Hematopoietic multipotent progenitor cell treated with erythropoietin and hydrocortisone succinate and interleukin-3 and kit ligand, for 6 days (in vitro differentiated cells): Measurements from ENCODE around the gene PKM.
"Not testable (repeated sequence)": the region's sequence is repeated elsewhere in the genome, so short reads cannot be mapped to it uniquely, and the experiment has no call there.

Experiments used
- DNase-seq: peaks from one replicate; pipeline ENCODE4 v3.0.0-alpha.2; 2015

The PKM gene

DNA sequence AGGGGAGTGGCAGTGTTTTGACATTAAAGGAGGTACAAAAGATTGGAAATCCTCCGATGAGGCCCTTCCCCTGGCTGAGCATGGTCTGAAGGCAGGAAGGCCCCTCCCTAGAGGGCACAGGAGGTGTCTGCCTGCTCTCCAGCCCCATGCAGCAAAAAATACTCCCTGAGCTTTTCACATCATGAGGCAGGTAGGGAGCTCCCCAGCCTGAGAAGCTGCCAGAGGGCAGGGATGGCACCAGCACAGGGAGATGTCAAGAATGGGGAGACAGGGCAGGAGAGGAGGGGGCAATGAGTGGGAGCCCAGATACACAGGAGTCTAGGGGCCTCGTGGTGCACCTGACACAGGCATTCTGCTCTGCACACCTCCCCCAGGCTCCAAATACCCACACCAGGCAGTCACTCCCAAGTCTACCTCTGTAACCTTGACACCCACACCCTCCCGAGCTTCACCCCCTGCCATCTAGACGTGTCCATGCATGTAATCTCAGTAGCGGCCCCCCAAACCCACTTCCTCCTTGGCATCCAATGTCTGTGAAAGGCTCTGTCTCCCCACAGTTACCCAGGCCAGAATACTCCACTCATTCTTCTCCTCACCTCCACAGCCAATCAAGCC, 56.3 kb downstream of the PKM start:
- no peak for DNase-seq

DNA sequence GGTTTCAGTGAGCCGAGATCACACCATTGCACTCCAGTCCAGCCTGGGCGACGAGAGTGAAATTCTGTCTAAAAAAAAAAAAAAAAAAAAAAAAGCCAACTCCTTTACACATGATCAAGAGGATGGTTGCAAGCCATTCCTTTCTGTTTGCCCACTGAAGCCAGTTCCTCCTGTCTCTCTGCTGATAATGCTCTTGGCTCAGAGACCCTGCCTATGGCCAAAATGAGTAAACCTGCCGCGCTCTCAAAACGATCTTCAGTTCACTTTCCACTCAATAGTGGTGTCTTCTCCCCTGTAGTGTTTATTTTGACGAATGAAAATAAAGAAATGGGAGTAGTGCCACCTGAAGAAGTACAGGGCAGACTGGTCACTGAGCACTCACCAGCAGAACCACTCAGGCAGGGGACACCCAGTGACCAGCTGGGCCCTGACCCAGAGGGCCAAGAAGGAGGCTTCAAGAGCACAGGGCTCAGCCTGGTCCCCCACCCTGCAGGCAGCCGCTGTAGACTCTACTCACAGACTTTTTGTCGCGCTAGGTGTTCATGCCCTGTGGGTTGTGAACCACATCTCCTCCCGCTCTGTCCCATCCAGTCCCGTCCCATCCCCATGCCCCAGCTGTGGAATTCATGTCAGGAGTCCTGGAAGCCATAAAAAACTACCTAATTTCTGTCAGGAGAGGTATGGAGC, 57.0 kb downstream of the PKM start:
- no peak for DNase-seq

DNA sequence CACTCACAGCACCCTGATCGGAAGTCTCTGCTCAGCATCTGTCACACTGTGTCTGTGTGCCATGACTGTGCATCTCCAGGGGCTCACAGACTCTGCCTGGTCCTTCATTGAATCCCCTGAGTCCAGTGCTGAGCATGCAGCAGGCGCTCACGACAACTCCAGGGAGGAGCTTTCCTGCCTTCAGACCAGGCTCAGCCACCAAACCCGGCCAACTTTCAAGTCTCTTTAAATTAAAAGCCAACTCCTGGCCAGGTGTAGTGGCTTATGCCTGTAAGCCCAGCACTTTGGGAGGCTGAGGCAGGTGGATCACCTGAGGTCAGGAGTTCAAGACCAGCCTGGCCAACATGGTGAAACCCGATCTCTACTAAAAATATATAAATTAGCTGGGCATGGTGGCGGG, 57.6 kb downstream of the PKM start:
- no peak for DNase-seq

DNA sequence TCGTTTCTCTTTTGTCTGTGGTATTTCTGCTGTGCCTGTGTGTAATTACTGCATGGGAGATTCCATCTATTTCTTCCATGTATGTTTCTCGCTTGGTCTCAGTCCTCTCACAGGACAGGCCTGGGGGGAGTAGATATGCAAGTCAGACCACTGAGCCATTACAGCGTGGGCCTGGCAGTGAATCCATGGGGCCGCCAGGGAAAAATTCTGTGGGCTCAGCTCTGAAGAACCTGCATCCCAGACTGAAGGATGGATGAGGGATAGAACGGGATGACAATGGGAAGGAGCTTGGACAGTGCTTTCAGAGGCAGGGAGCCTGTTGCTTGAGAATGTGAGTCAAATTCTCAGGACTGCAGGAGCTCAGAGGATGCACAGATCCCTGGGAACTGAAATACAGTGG, 58.2 kb downstream of the PKM start:
- DNase-seq: no peak

DNA sequence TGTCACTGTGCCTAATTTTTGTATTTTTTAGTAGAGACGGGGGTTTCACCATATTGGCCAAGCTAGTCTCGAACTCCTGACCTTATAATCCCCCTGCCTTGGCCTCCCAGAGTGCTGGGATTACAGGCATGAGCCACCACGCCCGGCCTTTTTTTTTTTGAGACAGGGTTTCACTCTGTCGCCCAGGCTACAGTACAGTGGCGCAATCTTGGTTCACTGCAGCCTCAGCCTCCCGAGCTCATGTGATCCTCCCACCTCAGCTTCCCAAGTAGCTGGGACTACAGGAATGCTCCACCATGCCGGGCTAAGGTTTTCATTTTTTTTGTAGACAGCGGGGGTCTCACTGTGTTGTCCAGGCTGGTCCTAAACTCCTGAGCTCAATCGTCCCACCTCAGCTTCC, 59.0 kb downstream of the PKM start:
- DNase-seq: not testable (repeated sequence)

DNA sequence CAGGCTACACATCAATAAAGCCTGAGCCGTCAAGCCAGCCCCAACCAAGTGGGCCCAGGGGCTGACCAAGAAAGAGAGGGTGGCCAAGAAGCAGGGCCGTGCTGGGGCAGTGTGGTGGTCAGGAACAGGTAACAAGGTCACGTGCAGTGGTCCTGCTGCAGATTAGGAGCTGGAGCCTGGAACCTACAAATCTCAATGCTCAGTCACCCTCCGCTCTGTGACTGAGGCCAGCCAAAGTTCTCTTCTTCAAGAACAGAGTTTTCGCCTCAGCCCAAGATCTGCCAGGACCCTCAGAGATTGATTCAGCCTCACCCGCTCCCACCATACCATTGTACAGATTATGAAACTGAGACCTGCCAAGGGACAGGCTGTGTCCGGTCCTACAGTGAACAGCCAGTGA, 60.3 kb downstream of the PKM start:
- DNase-seq: no peak

DNA sequence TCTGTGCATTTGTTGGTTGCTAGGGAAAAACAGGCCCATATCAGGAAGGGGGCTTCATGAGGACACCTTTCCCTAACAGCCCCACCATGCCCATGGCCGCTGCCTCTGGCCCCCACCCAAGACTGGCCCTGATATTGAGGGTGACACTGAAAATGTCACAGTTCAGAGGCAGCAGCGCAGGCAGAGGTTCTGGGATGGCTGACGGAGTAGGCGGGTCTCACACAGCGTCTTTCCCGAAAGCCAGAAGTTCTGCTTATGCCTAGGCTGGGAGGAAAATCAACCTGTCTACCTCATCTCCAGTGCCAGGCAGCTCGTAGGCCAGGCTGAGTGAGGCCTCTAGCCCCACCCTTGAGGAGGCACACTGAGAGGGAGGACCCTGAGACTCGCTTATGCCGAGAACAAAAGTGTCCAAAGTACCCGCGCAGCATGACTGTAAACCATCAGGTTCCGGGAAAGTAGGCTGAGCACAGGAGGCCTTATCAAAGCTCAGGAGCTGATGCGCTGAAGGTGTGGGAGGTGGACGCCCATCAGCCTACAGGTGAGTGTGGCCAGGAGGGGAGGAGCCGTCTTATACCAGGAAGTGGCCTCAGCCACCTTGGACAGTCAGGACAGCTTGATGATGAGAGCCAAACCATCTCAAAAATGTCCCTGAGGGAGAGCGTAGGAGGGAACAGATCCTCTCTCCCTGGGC, 60.9 kb downstream of the PKM start:
- DNase-seq: no peak

DNA sequence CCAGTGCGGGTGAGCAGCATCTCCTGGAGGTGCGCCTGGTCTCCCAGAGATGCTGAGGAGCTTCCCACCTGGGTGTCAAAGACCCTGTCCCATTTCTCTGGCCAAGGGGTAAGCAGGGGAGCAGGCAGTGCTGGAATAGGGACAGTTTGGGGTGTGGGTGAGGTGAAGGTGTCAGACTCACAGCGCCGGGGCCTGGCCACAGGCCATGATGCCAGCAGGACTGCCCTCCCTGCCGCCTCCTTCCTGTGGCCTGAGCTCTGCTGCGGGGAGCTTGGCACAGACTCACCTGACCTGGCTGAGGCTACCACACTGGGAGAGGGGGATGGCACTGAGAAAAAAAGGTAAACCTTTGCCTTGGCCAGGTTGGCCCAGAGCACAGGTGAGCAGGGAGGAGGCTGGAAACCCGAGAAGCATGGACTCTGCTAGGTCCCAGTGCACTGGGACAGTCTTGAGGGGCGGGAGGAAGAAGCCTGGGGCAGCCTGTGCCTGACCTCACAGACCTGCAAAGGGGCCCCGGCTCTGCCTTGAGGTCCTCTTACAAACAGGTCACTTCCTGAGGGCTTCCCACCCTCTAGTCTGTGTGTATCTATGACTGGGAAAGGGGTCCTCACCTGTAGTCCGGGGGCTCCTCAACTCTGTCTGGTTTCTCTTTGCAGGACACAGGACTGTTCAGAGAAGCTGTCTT, 61.6 kb downstream of the PKM start:
- no peak for DNase-seq

DNA sequence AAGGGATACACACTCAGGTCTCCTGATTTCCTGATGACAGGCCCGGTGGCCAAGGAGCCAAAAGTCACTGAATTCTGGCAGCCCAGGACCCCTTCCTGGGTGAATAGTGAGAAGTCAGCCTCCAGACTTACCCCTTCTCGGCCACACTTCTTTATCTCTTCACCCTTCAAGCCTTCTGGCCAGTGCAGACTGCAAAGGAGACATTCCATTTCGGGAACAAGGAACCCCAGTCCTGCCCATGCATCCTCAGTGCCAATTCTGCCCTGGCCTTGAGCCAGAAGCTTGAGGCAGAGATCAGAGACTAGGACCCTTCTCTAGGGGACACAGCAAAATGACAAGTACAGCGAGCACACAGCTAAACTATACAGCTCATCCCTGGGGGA, 62.2 kb downstream of the PKM start:
- no peak for DNase-seq

DNA sequence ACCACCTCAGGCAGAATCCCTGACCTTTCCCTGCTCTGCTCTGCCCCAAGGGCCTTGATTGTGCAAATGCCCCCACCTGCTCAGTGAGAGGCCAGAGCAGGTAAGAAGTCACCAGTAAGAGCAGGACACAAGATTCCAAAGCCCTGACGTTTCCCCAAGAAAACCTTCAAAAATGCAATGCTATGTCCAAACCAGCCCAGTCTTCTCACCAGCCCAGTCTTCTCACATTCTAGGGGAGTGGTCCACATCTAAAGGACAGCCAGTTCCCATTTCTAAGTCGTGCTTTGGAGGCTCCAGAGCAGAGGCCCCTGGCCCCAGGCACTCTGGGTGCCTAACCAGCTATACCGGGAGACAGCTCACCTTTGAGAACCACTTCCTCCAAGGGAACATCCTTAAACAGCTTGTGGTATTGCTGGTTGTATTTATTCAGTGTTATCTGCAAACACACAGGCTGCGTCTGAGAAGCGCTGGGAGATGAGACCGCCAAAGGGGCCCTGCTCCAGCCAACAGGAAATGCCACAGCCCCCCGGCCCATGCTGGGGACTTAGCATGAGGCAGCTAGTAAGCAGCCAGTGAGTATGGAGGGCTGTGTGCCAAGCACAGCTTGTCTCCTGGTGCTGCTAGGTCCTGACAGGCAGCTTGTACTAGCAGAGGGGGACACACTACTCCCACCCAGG, 62.7 kb downstream of the PKM start:
- DNase-seq: peak; percentile 65

DNA sequence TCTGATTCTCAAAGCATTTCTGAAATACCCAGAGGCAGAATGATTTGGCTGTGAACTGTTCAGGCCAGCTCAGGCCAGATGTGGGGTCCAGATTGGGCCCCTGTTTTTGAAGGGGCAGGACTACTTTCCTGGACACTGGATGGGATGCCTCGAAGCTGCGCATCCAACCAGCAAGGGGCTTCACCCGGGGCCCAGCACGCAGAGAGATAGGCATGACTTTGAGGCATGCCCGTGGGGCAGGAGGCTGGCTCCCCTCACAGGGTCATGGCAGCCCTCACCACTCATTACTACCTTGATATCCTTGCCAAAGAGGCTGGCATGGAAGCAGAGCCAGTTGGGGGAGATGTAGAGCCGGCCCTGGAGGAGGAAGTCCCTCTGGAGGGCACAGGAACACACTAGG, 63.5 kb downstream of the PKM start:
- no peak for DNase-seq

DNA sequence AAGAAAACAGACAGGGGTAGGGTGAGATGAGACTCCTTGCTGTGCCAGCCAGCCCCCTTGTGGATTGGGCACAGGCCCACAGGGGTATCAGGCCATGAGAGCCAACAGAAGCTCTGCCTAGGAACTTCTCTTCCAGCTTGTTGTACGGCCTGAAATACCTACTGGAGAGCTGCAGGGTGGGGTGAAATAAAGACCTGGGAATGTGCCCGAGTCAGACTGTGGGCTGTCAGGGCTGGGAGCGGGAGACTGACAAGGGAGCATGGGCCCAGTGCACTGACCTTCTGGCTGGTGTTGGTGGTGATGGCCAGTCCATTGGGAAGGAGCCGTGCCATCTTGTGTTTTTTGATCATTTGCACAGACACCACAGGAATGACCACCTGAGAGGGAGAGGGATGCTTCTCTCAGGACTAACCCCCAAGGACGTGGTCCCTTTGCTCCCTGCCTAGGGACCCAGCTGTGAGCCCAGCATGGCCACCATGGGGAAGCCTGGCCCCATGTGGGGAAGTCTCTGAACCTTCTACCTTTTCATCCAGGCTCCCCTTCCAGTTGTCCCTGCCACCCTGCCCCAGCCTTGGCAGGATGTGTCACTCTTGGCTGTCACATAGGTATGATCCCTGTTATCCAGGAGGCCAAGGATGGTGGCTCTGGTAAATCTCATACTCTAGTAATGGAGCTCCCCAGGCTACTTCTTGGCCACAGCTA, 64.1 kb downstream of the PKM start:
- DNase-seq: no peak

DNA sequence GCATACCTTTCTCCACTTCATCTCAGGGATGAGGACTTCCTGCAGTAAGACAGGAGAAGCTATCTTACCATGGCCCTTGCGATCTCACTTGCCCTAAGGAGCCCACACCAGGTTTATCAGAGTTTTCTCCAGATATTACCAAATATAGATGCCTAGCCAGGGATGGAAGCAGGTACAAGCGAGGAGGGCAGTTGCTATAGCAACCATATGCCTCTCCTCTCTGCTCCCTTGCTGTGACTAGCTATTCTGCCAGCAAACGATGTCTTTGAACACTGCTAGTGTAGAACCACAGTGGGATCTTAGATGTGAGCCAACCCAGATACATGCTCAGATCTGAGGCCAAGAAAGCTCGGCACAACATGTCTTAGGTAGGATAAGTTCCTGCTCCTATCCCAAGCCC, 67.3 kb downstream of the PKM start:
- no peak for DNase-seq

DNA sequence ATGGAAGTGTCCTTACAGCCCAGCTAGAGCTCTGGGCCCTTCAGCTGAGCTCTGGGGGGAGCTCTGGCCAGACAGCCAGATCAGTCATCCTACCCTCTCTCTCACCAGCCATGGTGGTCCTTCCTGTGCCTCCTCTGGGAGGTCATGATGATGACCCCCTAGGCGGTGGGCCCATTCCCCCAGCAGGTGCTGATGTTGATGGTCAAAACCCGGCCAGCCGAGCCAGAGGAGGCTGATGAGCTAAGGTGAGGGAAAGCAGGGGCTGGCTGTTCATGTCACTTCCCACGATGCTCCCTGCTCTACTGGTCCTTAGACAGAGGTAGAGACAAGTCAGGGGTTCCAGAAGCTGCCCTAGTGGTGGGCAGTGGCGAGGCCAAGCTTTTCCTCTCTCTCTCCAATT, 68.4 kb downstream of the PKM start:
- DNase-seq: no peak

DNA sequence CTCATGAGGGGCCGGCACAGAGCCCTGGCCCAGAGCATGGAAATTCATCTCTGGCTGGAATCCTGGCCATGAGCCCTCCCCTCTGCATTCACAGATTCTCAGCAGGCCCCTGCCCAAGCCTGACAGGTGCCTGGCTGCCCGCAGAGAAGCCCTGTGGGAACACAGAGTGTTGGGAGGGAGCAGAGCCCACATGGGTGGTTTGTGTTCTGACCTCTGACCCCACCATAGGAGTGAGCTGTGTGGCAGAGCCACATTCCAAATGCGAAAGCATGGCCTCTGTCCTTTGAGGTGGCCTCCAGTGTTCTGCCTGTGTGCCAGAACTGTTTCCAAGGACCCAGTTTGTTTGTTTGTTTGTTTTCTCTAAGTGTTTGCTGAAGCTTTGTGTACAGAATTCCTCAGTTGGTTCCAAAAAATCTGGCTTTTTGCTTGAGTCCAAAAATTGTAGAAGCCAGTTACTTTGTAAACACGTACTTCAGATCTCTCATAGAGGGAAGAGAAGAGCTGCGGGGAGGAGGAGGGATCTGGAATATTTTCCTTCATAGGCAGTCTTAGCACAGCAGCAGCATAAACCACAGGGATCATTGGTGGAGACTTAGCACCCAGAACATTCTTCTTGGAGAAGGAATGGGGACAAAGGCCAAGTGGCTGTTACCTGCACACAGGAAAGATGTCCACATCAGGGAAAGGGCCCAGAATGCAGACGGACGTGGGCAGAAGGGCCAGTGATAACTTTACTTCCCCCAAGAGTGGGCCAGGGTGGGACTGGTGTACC, 69.4 kb downstream of the PKM start:
- no peak for DNase-seq

DNA sequence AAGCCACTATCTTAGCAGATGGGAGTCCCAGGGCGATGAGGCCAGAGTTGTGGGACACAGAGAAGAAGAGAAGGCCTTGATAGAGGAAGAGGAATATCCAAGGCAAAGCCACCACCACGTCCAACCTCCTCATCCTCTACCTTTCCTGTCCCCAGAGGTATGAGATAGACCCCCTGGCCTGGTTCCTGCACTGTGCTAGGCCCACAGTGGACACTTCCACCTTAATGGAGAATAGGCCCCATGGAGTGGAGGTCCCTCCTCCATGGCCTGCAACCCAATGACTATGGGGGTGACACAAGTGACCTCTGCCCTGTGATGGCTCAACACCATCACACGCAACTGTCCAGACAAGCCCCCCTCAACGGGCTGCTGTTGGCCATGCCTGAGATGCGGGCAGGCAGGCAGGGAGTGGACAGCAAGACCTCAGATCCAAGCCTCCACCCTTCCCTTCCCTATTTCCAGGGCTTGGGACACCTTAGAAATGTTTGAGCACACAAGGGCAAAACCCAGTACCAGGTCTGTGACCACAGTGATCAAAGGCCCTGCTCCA, 70.2 kb downstream of the PKM start:
- DNase-seq: no peak

DNA sequence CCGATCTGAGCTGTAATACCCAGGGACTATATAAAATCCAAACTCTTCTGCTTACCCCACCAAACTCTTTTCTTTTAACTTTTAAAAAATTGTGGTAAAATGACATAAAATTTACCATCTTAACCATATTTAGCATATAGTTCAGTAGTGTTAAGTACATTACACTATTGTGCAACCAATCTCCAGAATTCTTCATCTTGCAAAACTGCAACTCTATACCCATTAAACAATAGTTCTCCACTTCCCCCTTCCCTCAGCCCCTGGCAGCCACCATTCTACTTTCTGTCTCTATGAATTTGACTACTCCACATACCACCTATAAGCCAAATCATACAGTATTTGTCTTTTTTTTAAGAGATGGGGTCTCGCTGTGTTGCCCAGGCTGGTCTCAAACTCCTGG, 74.1 kb downstream of the PKM start:
- DNase-seq: no peak

DNA sequence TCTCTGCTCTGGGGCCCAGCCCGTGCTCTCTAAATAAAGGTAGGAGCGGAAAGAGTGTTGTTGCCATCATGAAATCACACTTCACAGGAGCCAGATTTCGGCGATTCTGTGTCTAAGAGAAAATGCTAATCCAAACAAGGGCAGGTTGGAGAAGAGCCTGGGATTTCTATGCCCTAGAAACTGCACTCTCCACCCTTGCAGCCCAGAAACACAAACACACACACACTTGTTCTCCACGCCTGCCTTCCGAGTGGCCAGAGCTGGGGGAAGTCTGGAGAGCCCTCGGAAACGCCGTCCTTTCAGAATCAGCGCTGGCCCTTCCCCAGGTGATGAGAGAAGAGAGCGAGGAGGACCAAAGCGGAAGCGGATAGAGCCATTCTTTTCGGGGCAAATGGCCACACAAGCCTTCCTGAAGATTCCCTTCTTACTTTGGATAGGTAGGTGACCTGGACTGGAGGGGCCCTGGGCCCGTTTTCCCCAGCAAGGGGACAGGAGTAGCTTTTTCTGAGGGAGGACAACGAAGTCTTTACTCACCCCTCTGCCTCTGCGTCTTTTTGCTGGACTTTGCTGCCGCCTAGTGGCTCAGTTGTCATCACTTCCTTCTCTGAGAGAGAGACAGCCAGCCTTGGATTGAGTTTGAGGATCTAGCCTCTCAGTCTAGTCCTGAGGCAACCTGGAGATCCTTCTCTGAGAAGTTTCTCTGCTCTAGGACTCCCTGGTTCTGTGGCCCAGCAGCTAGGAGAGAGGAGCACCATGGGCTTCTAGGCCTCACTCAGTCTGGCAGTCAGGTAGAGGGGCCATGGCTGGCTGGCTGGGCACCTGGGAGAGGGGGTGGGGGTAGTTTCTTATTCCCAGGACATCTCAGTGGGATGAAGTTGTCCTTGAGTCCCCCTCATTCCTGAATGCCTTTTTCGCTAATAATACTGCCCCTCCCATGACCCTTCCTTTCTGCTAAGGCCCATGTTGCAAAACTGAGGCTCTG, 75.1 kb downstream of the PKM start:
- peak; percentile 91 for DNase-seq

DNA sequence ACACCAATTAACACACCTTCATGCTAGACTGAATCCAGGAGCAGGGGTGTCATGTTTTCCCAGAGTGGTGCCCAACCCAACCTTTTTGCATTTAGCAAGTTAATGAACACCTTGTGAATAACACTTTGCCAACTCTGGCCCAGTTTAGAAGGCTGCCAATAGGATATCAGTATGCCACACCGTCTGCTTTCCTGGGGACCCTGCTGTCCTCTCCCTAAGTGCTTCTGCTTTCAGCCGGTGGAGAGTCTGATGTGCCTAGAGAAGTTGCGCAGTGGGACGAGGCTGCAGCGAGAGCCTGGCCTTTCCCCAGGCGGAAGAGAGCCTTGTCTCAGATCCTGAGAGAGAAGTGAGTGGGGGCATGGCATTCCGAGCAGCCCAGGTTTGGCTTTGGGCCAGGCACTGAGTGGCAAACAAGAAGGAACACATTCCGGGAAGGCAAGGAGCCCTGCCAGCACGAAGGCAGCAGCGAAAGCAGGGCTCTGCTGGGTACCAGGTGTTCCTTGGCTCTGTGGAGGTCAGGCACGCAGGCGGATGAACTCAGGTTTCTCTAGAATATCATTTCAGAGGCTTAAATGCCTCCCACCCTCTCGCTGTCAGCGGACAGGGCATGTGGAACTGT, 75.9 kb downstream of the PKM start:
- DNase-seq: no peak

DNA sequence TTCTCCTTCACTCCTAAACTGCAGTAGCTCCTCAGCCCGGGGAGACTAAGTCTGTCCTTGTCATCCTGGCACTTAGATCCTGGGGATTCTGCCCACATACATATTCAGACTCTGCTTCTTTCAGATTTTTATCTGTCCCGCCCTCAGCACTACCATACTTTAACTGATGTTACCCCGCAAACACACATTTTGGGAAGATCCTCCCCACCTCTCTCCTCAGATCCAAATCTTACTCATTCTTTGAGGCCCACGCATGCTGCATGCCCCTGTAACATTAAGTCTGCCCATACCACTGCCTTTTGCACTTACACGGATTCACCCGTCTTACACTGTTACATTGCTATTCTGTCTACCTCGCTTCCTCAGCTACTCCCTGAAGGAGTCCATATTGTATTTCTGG, 76.7 kb downstream of the PKM start:
- no peak for DNase-seq
